ENCODE measurements around the gene SV2C. TPM values are rescaled to one million over a fixed set of nuclear protein-coding genes. Genes with fewer than 3 reads are reported as not detected.

SV2C gene
- total and polyA plus RNA-seq, 2 of the 13 experiments (the other 11 are each of a cell fraction or from before 2014, with no cell fraction given): not detected

DNA sequence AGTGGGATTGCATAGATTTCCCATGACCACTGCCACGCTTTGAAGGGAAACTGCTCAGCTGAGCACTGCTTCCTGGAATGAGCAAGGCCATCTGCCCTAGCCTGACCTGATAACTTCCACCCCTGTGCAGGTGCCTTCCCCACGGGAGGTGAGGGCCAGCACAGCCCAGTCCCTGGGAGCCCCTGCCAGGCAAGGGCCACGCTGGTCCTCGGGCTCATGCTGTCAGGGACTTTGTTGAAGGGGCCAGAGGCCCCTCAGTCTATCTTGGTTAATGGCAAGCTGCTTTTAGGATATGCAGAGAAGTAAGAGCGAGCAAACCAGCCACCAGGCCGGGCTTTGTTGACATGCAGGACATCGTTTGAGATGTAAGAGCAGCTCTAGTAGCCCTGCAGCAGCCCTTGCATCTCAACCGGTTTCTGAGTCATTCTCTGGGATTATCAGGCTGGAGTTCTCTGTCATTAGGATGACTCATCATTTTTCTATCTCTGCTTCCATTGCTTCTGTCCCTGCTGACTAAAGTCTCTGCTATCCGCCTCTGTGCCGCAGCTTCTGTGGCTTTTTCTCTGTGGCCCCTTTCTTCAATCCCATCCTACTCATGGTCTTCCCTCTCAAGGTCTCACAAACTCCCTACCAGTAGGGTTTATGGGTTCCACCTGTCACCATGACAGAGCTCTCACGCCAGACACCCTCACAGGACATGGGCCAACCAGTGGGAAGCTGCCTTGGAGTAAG, 289.3 kb downstream of the SV2C start (continued):
- TF ChIP-seq, protein P1, sequence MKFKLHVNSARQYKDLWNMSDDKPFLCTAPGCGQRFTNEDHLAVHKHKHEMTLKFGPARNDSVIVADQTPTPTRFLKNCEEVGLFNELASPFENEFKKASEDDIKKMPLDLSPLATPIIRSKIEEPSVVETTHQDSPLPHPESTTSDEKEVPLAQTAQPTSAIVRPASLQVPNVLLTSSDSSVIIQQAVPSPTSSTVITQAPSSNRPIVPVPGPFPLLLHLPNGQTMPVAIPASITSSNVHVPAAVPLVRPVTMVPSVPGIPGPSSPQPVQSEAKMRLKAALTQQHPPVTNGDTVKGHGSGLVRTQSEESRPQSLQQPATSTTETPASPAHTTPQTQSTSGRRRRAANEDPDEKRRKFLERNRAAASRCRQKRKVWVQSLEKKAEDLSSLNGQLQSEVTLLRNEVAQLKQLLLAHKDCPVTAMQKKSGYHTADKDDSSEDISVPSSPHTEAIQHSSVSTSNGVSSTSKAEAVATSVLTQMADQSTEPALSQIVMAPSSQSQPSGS (CRISPR knock-in tag; IDR thresholded peaks at IDR 0.05): no peak
- TF ChIP-seq ZNF543 (CRISPR knock-in tag; IDR thresholded peaks at IDR 0.05) (no peak), JUN (CRISPR knock-in tag; IDR thresholded peaks at IDR 0.05) (no peak), SAP130 (CRISPR knock-in tag; IDR thresholded peaks at IDR 0.05; ENCODE audit: low read depth) (peak; percentile 44), TBX2 (CRISPR knock-in tag; IDR thresholded peaks at IDR 0.05; ENCODE audit: borderline replicate concordance) (no peak), AKAP8 (CRISPR knock-in tag; IDR thresholded peaks at IDR 0.05) (no peak), HOXA5 (CRISPR knock-in tag; IDR thresholded peaks at IDR 0.05) (no peak), ZNF256 (CRISPR knock-in tag; conservative IDR thresholded peaks at IDR 0.05) (no peak), SMAD1 (CRISPR knock-in tag; IDR thresholded peaks at IDR 0.05; ENCODE audit: borderline replicate concordance, low read depth) (no peak), ZNF253 (CRISPR knock-in tag; IDR thresholded peaks at IDR 0.05; ENCODE audit: borderline replicate concordance) (no peak), ZFP1 (CRISPR knock-in tag; IDR thresholded peaks at IDR 0.05) (no peak), MTA1 (CRISPR knock-in tag; IDR thresholded peaks at IDR 0.05; ENCODE audit: borderline replicate concordance) (0 out of 2 replicates have a peak, but pooled peaks have one; percentile 30), THYN1 (CRISPR knock-in tag; IDR thresholded peaks at IDR 0.05; ENCODE audit: borderline replicate concordance, low read depth) (no peak), NCOA2 (CRISPR knock-in tag; IDR thresholded peaks at IDR 0.05) (no peak; the same call in 1 of the 2 replicates), KDM5B (CRISPR knock-in tag; IDR thresholded peaks at IDR 0.05; ENCODE audit: borderline replicate concordance) (0 out of 2 replicates have a peak, but pooled peaks have one; percentile 27), FOXA1 (IDR thresholded peaks at IDR 0.05) (no peak), FOXA1 (CRISPR knock-in tag; IDR thresholded peaks at IDR 0.05) (0 out of 2 replicates have a peak, but pooled peaks have one; percentile 13), ZC3H4 (CRISPR knock-in tag; IDR thresholded peaks at IDR 0.05; ENCODE audit: borderline replicate concordance) (no peak), ZNF317 (CRISPR knock-in tag; IDR thresholded peaks at IDR 0.05) (0 out of 2 replicates have a peak, but pooled peaks have one; percentile 49)
- TF ChIP-seq, protein P2, sequence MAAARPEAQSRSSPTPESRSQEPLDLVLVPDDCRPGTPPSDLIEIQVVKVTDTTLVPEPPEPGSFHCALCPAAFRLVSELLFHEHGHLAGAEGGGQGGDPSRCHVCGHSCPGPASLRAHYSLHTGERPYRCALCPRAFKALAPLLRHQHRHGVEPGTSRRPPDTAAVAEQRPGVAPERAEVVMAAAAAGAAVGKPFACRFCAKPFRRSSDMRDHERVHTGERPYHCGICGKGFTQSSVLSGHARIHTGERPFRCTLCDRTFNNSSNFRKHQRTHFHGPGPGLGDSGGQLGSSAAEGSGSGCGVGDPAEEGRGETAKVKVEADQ (CRISPR knock-in tag; IDR thresholded peaks at IDR 0.05; ENCODE audit: borderline replicate concordance): no peak
- TF ChIP-seq, protein P3, sequence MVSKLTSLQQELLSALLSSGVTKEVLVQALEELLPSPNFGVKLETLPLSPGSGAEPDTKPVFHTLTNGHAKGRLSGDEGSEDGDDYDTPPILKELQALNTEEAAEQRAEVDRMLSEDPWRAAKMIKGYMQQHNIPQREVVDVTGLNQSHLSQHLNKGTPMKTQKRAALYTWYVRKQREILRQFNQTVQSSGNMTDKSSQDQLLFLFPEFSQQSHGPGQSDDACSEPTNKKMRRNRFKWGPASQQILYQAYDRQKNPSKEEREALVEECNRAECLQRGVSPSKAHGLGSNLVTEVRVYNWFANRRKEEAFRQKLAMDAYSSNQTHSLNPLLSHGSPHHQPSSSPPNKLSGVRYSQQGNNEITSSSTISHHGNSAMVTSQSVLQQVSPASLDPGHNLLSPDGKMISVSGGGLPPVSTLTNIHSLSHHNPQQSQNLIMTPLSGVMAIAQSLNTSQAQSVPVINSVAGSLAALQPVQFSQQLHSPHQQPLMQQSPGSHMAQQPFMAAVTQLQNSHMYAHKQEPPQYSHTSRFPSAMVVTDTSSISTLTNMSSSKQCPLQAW (CRISPR knock-in tag; IDR thresholded peaks at IDR 0.05): peak; percentile 78
- TF ChIP-seq, protein P4, sequence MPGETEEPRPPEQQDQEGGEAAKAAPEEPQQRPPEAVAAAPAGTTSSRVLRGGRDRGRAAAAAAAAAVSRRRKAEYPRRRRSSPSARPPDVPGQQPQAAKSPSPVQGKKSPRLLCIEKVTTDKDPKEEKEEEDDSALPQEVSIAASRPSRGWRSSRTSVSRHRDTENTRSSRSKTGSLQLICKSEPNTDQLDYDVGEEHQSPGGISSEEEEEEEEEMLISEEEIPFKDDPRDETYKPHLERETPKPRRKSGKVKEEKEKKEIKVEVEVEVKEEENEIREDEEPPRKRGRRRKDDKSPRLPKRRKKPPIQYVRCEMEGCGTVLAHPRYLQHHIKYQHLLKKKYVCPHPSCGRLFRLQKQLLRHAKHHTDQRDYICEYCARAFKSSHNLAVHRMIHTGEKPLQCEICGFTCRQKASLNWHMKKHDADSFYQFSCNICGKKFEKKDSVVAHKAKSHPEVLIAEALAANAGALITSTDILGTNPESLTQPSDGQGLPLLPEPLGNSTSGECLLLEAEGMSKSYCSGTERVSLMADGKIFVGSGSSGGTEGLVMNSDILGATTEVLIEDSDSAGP (CRISPR knock-in tag; IDR thresholded peaks at IDR 0.05; ENCODE audit: borderline replicate concordance): peak; percentile 68; the same call in 1 of the 2 replicates
